ENCODE measurements around the gene GGPS1. TPM values are rescaled to one million over a fixed set of nuclear protein-coding genes. Genes with fewer than 3 reads are reported as not detected.

The GGPS1 gene
- total RNA-seq, 3 donors from 2014 or later = 20.9 to 21.9 (median 21.5) TPM

GRCh38 chr1:235317168-235317567, 11.2 kb upstream of the GGPS1 start:
- ATAC-seq (peak; percentile 81 to 82), DNase-seq (no peak)
- Mint-ChIP-seq H3K36me3 (ENCODE audit: insufficient read depth) (peaks cover 26% of the 10 kb centered on the region), H3K27me3 (ENCODE audit: low read depth) (no peaks in the 10 kb centered on the region), H3K9me3 (no peaks in the 10 kb centered on the region), H3K4me3 (peak overlapping the region; percentile 57), H3K4me1 (ENCODE audit: low read depth) (peaks cover 79% of the 10 kb centered on the region)

- no peak for ATAC-seq
- Mint-ChIP-seq H3K36me3 (ENCODE audit: insufficient read depth) (peaks cover 33% of the 10 kb centered on the region), H3K4me3 (no peak overlapping the region), H3K4me1 (ENCODE audit: low read depth) (peaks cover 73% of the 10 kb centered on the region), H3K27me3 (ENCODE audit: low read depth) (no peaks in the 10 kb centered on the region), H3K9me3 (no peaks in the 10 kb centered on the region)
- no peak for DNase-seq
These were observed 9.1 kb upstream of the GGPS1 start for GRCh38 chr1:235319255-235319654.

DNA sequence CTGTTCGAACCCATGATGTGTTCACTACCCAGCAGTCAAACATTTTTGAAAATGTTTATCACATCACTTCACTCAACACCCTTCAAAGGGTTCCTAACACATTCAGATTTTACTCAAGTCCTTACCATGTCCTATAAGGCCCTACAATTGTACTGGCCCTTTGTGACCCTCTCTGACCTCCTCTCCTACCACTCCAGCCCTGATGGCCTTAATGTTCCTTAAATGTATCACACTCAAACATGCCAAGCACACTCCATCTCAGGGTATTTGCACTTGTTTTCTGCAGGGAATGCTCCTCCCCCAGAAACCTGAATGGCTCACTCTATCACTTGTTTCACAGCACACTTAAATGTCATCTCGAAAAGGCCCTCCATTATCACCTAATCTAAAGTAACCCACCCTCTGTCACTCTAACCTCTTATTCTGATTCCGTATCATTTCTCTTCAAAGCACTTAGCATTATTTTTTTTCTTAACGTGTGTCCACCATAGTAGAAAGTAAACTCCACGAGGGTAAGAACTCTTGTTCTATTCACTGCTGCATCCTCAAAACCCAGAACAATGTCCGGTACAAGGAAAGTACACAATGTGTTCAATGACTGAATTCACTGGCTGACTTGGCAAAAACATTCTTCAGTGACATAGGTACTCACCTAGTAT, 7.7 kb upstream of the GGPS1 start:
- ATAC-seq = peak in 1 of 2 donors; percentile 15
- no peaks in the 10 kb centered on the region for H3K9me3 Mint-ChIP-seq
- H3K4me1 Mint-ChIP-seq (ENCODE audit: low read depth) = peaks cover 72% of the 10 kb centered on the region
- H3K27me3 Mint-ChIP-seq (ENCODE audit: low read depth) = no peaks in the 10 kb centered on the region
- no peak overlapping the region for H3K4me3 Mint-ChIP-seq
- peaks cover 35% of the 10 kb centered on the region for H3K36me3 Mint-ChIP-seq (ENCODE audit: insufficient read depth)
- no peak for DNase-seq

GRCh38 chr1:235324296-235324695, 4.1 kb upstream of the GGPS1 start:
- H3K4me3 Mint-ChIP-seq = peak overlapping the region; percentile 100
- ATAC-seq (no peak), DNase-seq (no peak)
- peaks cover 33% of the 10 kb centered on the region for H3K36me3 Mint-ChIP-seq (ENCODE audit: insufficient read depth)
- H3K4me1 Mint-ChIP-seq (ENCODE audit: low read depth) = peaks cover 56% of the 10 kb centered on the region
- no peaks in the 10 kb centered on the region for H3K27me3 Mint-ChIP-seq (ENCODE audit: low read depth)
- no peaks in the 10 kb centered on the region for H3K9me3 Mint-ChIP-seq

- ATAC-seq = no peak
- H3K4me1 Mint-ChIP-seq (ENCODE audit: low read depth) = peaks cover 52% of the 10 kb centered on the region
- peaks cover 33% of the 10 kb centered on the region for H3K36me3 Mint-ChIP-seq (ENCODE audit: insufficient read depth)
- no peaks in the 10 kb centered on the region for H3K9me3 Mint-ChIP-seq
- no peak for DNase-seq
- H3K4me3 Mint-ChIP-seq = peak overlapping the region; percentile 100
- H3K27me3 Mint-ChIP-seq (ENCODE audit: low read depth) = no peaks in the 10 kb centered on the region
These were observed 3.2 kb upstream of the GGPS1 start for GRCh38 chr1:235325139-235325538.

DNA sequence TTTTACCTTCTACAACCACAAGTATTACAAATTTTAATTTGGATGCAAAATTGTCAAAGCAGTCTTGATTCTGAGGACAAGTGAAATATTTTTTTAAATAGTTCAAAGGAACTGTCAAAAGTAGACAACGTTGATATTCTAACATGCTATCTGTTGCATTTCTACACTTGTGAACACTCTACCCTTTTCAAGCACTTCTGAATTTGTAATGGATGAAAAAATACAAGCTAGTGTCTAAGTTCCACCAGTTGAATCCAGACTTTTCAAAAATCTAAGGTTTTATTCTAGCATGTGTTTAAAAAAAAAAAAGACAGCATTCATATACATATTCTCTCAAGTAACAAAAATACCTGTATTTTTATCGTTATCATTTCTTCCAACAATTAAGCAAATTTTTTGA, 2.5 kb upstream of the GGPS1 start:
- peaks cover 27% of the 10 kb centered on the region for H3K36me3 Mint-ChIP-seq (ENCODE audit: insufficient read depth)
- H3K4me1 Mint-ChIP-seq (ENCODE audit: low read depth) = peaks cover 45% of the 10 kb centered on the region
- H3K27me3 Mint-ChIP-seq (ENCODE audit: low read depth) = no peaks in the 10 kb centered on the region
- no peak for ATAC-seq
- no peak for DNase-seq
- peak overlapping the region; percentile 100 for H3K4me3 Mint-ChIP-seq
- H3K9me3 Mint-ChIP-seq = no peaks in the 10 kb centered on the region

DNA sequence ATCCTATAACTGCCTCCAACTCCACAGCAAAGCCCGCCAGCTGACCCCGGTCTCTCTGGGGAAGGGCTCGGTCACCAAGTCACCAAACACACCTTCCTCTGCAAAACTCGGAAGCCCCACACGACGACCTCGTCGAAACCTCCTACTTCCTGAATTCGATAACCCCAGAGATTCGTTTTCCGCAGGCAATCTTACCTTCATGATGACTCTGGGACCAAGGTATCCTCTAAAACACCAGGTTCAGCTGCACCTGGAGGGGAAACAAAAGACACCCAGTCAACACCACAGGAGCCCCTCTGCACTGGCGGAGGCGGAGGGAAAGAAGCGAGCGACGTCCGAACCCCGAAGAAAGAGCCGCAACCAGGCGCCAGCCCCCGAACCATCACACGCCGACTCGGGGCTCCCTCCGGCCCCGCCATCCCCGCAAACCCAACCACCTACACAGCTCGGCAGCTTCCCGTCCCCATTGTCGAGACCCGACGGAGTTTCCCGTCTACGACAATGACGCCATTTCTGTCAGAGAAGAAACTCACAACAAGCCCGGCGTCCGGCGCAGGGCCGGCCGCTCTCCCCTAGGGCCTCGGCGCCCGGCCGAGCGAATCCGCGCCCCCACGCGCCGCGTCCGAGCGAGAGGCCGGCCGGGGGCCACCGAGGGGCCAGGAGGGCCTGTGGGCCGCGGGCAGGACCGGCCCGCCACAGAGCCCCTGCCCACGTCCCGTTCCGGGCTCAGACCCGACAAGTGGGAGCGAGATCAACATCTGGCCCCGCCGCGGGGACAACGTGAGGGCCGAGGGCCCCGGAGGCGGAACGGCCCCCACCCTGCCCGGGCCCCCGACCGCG, 1.4 kb upstream of the GGPS1 start:
- ATAC-seq = peak; percentile 16 to 21

GRCh38 chr1:235327559-235328270, 655 bp upstream of the GGPS1 start, which contains the start of gene ARID4B:
Gene ARID4B (minus strand): TSS chr1:235328179. CDS start chr1:235326919, 1,260 bp downstream.
- peaks cover 26% of the 10 kb centered on the region for H3K4me1 Mint-ChIP-seq (ENCODE audit: low read depth)
- H3K36me3 Mint-ChIP-seq (ENCODE audit: insufficient read depth) = peaks cover 16% of the 10 kb centered on the region
- peak; percentile 4 to 6 for ATAC-seq
- H3K4me3 Mint-ChIP-seq = peak within 1 kb of the TSS; percentile 100
- no peak for DNase-seq
- H3K27me3 Mint-ChIP-seq (ENCODE audit: low read depth) = no peaks in the 10 kb centered on the region
- H3K9me3 Mint-ChIP-seq = no peaks in the 10 kb centered on the region

More for the DNA sequence above, 1.4 kb upstream of the GGPS1 start:
- peaks cover 34% of the 10 kb centered on the region for H3K4me1 Mint-ChIP-seq (ENCODE audit: low read depth)
- no peaks in the 10 kb centered on the region for H3K27me3 Mint-ChIP-seq (ENCODE audit: low read depth)
- H3K4me3 Mint-ChIP-seq = peak overlapping the region; percentile 100
- DNase-seq = peak; percentile 53
- H3K36me3 Mint-ChIP-seq (ENCODE audit: insufficient read depth) = peaks cover 22% of the 10 kb centered on the region
- H3K9me3 Mint-ChIP-seq = no peaks in the 10 kb centered on the region

- ATAC-seq (peak in 1 of 2 donors; percentile 16), DNase-seq (peak; percentile 37)
- peaks cover 18% of the 10 kb centered on the region for H3K36me3 Mint-ChIP-seq (ENCODE audit: insufficient read depth)
- no peaks in the 10 kb centered on the region for H3K9me3 Mint-ChIP-seq
- no peaks in the 10 kb centered on the region for H3K27me3 Mint-ChIP-seq (ENCODE audit: low read depth)
- H3K4me3 Mint-ChIP-seq = no peak overlapping the region
- peaks cover 23% of the 10 kb centered on the region for H3K4me1 Mint-ChIP-seq (ENCODE audit: low read depth)
These were observed 951 bp downstream of the GGPS1 start for GRCh38 chr1:235329139-235329902.

DNA sequence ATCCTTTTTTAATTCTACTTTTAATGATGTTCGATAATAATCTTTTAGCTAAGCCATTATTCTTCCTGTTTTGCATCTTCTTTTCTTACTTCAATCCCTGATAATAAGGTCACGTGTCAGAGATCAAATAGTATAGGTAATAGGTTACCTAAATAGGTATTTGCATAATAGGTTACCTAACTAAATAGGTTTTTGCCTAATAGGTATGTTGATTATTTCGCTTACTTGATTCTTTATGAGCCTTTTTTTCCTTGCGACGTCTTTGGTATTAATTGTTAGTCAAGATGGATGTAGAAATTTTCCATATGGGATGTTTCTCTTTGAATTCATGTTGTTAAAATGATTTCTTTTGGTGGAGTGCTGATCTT, 2.5 kb downstream of the GGPS1 start:
- H3K36me3 Mint-ChIP-seq (ENCODE audit: insufficient read depth) = peaks cover 16% of the 10 kb centered on the region
- DNase-seq = no peak
- no peaks in the 10 kb centered on the region for H3K27me3 Mint-ChIP-seq (ENCODE audit: low read depth)
- no peak overlapping the region for H3K4me3 Mint-ChIP-seq
- H3K4me1 Mint-ChIP-seq (ENCODE audit: low read depth) = peaks cover 15% of the 10 kb centered on the region
- no peak for ATAC-seq
- no peaks in the 10 kb centered on the region for H3K9me3 Mint-ChIP-seq

- Mint-ChIP-seq H3K36me3 (ENCODE audit: insufficient read depth) (peaks cover 12% of the 10 kb centered on the region), H3K27me3 (ENCODE audit: low read depth) (no peaks in the 10 kb centered on the region), H3K4me1 (ENCODE audit: low read depth) (peaks cover 15% of the 10 kb centered on the region), H3K4me3 (no peak overlapping the region), H3K9me3 (no peaks in the 10 kb centered on the region)
- DNase-seq (no peak), ATAC-seq (no peak)
These were observed 3.0 kb downstream of the GGPS1 start for GRCh38 chr1:235331401-235331800.

GRCh38 chr1:235336903-235337302, 8.5 kb downstream of the GGPS1 start:
- peaks cover 13% of the 10 kb centered on the region for H3K36me3 Mint-ChIP-seq (ENCODE audit: insufficient read depth)
- H3K4me3 Mint-ChIP-seq = peak overlapping the region; percentile 48
- DNase-seq = no peak
- no peaks in the 10 kb centered on the region for H3K27me3 Mint-ChIP-seq (ENCODE audit: low read depth)
- peaks cover 22% of the 10 kb centered on the region for H3K4me1 Mint-ChIP-seq (ENCODE audit: low read depth)
- no peaks in the 10 kb centered on the region for H3K9me3 Mint-ChIP-seq
- ATAC-seq = peak; percentile 85 to 87

DNA sequence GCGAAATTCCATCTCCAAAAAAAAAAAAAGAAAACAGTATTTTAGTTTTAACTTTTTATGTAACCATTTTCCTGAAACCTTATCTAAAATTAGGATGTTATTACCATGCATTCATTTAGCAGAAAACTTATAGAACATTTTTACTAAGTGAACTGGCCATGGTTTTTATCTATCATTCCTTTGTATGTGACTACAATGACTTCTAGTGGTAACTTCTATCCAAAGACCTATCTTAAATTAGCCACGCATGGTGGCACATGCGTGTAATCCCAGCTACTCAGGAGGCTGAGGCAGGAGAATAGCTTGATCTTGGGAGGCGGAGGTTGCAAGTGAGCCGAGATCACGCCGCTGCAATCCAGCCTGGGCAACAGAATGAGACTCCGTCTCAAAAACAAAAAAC, 11.4 kb downstream of the GGPS1 start:
- Mint-ChIP-seq H3K4me1 (ENCODE audit: low read depth) (peaks cover 26% of the 10 kb centered on the region), H3K27me3 (ENCODE audit: low read depth) (no peaks in the 10 kb centered on the region), H3K4me3 (no peak overlapping the region), H3K9me3 (no peaks in the 10 kb centered on the region), H3K36me3 (ENCODE audit: insufficient read depth) (peaks cover 17% of the 10 kb centered on the region)
- DNase-seq (no peak), ATAC-seq (no peak)

- Mint-ChIP-seq H3K36me3 (ENCODE audit: insufficient read depth) (peaks cover 23% of the 10 kb centered on the region), H3K27me3 (ENCODE audit: low read depth) (no peaks in the 10 kb centered on the region), H3K4me1 (ENCODE audit: low read depth) (peaks cover 21% of the 10 kb centered on the region), H3K4me3 (no peak overlapping the region), H3K9me3 (no peaks in the 10 kb centered on the region)
- DNase-seq = no peak
- ATAC-seq = no peak
These were observed 13.0 kb downstream of the GGPS1 start for GRCh38 chr1:235341334-235341733.

Data from activated T-cell treated with anti-CD3 and anti-CD28 coated beads, Interleukin-2, amount 50 U/mL, for 4 hours (primary cell).